Transverse colon (tissue), 4 donors: Measurements from ENCODE around the gene SP9.

Experiments
- EP300 ChIP-seq: sonication (generic); formaldehyde crosslinking; IDR thresholded peaks from one replicate; pipeline ENCODE4 v1.6.1; 2017; ENCODE audit warnings: antibody characterized with exemption, low read depth
- POLR2A ChIP-seq: fragments of 450-650 bp; IDR thresholded peaks from one replicate; pipeline ENCODE4 v1.6.1; 2016; ENCODE audit warnings: antibody characterized with exemption, mild to moderate bottlenecking, moderate library complexity
- POLR2AphosphoS5 ChIP-seq, 3 donors: sonication (generic); formaldehyde crosslinking; IDR thresholded peaks; one replicate each; pipeline ENCODE4 v1.6.1; 2016; ENCODE audit warnings: antibody characterized with exemption in 3 of 3
- TF ChIP-seq, protein P1 (sequence below), 5 experiments: fragments of 200-600 bp in 3 of 5; fragments of 450-650 bp in 2 of 5; sonication (generic) in 3 of 5; IDR thresholded peaks; 1 replicate in 2 of 5; 2 replicates in 3 of 5; pipeline ENCODE4 v1.5.1; 2016 to 2017; ENCODE audit warnings: antibody characterized with exemption in 5 of 5, inconsistent platforms in 3 of 5, mild to moderate bottlenecking in 2 of 5, moderate library complexity in 1 of 5

DNA sequence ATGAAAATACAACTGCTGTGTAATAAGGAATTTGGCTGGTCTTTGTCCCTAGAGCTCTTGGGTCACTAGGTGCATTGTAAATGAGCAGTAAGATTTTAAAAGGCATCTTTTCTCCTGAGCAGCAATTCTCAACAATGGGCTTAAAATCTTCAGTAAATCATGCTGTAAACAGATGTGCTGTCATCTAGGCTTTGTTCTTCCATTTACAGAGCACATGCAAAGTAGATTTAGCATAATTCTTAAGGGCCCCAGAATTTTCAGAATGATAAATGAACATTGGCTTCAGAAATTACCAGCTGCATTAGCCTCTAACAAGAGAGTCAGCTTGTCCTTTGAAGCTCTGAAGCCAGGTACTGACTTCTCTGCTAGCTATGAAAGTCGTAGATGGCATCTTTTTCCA, 33.9 kb downstream of the SP9 start:
- TF ChIP-seq, protein P1, sequence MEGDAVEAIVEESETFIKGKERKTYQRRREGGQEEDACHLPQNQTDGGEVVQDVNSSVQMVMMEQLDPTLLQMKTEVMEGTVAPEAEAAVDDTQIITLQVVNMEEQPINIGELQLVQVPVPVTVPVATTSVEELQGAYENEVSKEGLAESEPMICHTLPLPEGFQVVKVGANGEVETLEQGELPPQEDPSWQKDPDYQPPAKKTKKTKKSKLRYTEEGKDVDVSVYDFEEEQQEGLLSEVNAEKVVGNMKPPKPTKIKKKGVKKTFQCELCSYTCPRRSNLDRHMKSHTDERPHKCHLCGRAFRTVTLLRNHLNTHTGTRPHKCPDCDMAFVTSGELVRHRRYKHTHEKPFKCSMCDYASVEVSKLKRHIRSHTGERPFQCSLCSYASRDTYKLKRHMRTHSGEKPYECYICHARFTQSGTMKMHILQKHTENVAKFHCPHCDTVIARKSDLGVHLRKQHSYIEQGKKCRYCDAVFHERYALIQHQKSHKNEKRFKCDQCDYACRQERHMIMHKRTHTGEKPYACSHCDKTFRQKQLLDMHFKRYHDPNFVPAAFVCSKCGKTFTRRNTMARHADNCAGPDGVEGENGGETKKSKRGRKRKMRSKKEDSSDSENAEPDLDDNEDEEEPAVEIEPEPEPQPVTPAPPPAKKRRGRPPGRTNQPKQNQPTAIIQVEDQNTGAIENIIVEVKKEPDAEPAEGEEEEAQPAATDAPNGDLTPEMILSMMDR (IDR thresholded peaks at IDR 0.05), result no peak
- TF ChIP-seq POLR2A (no peak), EP300 (no peak), POLR2AphosphoS5 (IDR thresholded peaks at IDR 0.05) (no peak)
